ENCODE data around the gene CHST14. TPM values are rescaled to one million over a fixed set of nuclear protein-coding genes. Genes with fewer than 3 reads are reported as not detected.

CHST14 gene
- total and polyA plus RNA-seq, 2 donors (not counting 1 experiment from before 2014, with no cell fraction given): 7.4 to 18.8 TPM

GRCh38 chr15:40454904-40455391 lies 15.8 kb upstream of the CHST14 start:
- Histone ChIP-seq H3K4me2 (ENCODE audit: extremely low read depth, insufficient read depth, low read length) (peak overlapping the region; percentile 73), H4K20me1 (ENCODE audit: control insufficient read depth, extremely low read depth, insufficient read depth, low read length) (no peaks in the 10 kb centered on the region), H3K4me1 (ENCODE audit: control insufficient read depth, extremely low read depth, insufficient read depth, low read length) (peaks cover 11% of the 10 kb centered on the region), H3K27me3 (ENCODE audit: control insufficient read depth, insufficient read depth, low read length) (no peaks in the 10 kb centered on the region), H2AFZ (ENCODE audit: low read length) (no peak overlapping the region), H3K9ac (ENCODE audit: insufficient read depth, low read length) (no peak overlapping the region), H3K36me3 (ENCODE audit: control insufficient read depth, insufficient read depth, low read length) (peaks cover 4% of the 10 kb centered on the region), H3K9me3 (ENCODE audit: control insufficient read depth, insufficient read depth, low read depth, low read length) (no peaks in the 10 kb centered on the region), H3K4me3 (replicated peaks in 1 of 4; ENCODE audit: control extremely low read depth in 1 of 4, insufficient read depth in 1 of 4, low read depth in 3 of 4, low read length in 4 of 4) (no peak overlapping the region), H3K27ac (ENCODE audit: insufficient read depth, low read length) (no peak overlapping the region), H3K79me2 (ENCODE audit: control insufficient read depth, insufficient read depth, low read length) (peaks cover 7% of the 10 kb centered on the region)
- TF ChIP-seq CTCF (conservative IDR thresholded peaks at IDR 0.05 in 1 of 2, IDR thresholded peaks at IDR 0.05 in 1 of 2; ENCODE audit: low read depth in 1 of 2, low read length in 2 of 2) (no peak), EZH2 (IDR thresholded peaks at IDR 0.05; ENCODE audit: low read length, missing control alignments) (no peak)
- DNase-seq (ENCODE audit: low read depth in 2 of 2): peak; percentile 38 to 63

- DNase-seq (ENCODE audit: low read depth in 2 of 2): no peak
- H3K36me3 ChIP-seq (ENCODE audit: control insufficient read depth, insufficient read depth, low read length): peaks cover 4% of the 10 kb centered on the region
- H3K4me2 ChIP-seq (ENCODE audit: extremely low read depth, insufficient read depth, low read length): no peak overlapping the region
- no peaks in the 10 kb centered on the region for H4K20me1 ChIP-seq (ENCODE audit: control insufficient read depth, extremely low read depth, insufficient read depth, low read length)
- H3K27me3 ChIP-seq (ENCODE audit: control insufficient read depth, insufficient read depth, low read length): no peaks in the 10 kb centered on the region
- H2AFZ ChIP-seq (ENCODE audit: low read length): no peak overlapping the region
- H3K4me1 ChIP-seq (ENCODE audit: control insufficient read depth, extremely low read depth, insufficient read depth, low read length): peaks cover 11% of the 10 kb centered on the region
- peaks cover 7% of the 10 kb centered on the region for H3K79me2 ChIP-seq (ENCODE audit: control insufficient read depth, insufficient read depth, low read length)
- H3K27ac ChIP-seq (ENCODE audit: insufficient read depth, low read length): no peak overlapping the region
- H3K9me3 ChIP-seq (ENCODE audit: control insufficient read depth, insufficient read depth, low read depth, low read length): no peaks in the 10 kb centered on the region
- no peak for TF ChIP-seq EZH2 (IDR thresholded peaks at IDR 0.05; ENCODE audit: low read length, missing control alignments)
- no peak for TF ChIP-seq CTCF (conservative IDR thresholded peaks at IDR 0.05 in 1 of 2, IDR thresholded peaks at IDR 0.05 in 1 of 2; ENCODE audit: low read depth in 1 of 2, low read length in 2 of 2)
- no peak overlapping the region for H3K4me3 ChIP-seq (replicated peaks in 1 of 4; ENCODE audit: control extremely low read depth in 1 of 4, insufficient read depth in 1 of 4, low read depth in 3 of 4, low read length in 4 of 4)
- no peak overlapping the region for H3K9ac ChIP-seq (ENCODE audit: insufficient read depth, low read length)
These were observed 14.5 kb upstream of the CHST14 start for GRCh38 chr15:40456299-40456712.

- DNase-seq (ENCODE audit: low read depth in 2 of 2): no peak
- peaks cover 4% of the 10 kb centered on the region for H3K36me3 ChIP-seq (ENCODE audit: control insufficient read depth, insufficient read depth, low read length)
- H3K4me3 ChIP-seq (replicated peaks in 1 of 4; ENCODE audit: control extremely low read depth in 1 of 4, insufficient read depth in 1 of 4, low read depth in 3 of 4, low read length in 4 of 4): no peak overlapping the region
- H3K27me3 ChIP-seq (ENCODE audit: control insufficient read depth, insufficient read depth, low read length): no peaks in the 10 kb centered on the region
- H4K20me1 ChIP-seq (ENCODE audit: control insufficient read depth, extremely low read depth, insufficient read depth, low read length): no peaks in the 10 kb centered on the region
- no peaks in the 10 kb centered on the region for H3K9me3 ChIP-seq (ENCODE audit: control insufficient read depth, insufficient read depth, low read depth, low read length)
- peaks cover 11% of the 10 kb centered on the region for H3K4me1 ChIP-seq (ENCODE audit: control insufficient read depth, extremely low read depth, insufficient read depth, low read length)
- peaks cover 7% of the 10 kb centered on the region for H3K79me2 ChIP-seq (ENCODE audit: control insufficient read depth, insufficient read depth, low read length)
- H3K9ac ChIP-seq (ENCODE audit: insufficient read depth, low read length): no peak overlapping the region
- TF ChIP-seq CTCF (conservative IDR thresholded peaks at IDR 0.05 in 1 of 2, IDR thresholded peaks at IDR 0.05 in 1 of 2; ENCODE audit: low read depth in 1 of 2, low read length in 2 of 2): no peak
- no peak for TF ChIP-seq EZH2 (IDR thresholded peaks at IDR 0.05; ENCODE audit: low read length, missing control alignments)
- H2AFZ ChIP-seq (ENCODE audit: low read length): no peak overlapping the region
- no peak overlapping the region for H3K4me2 ChIP-seq (ENCODE audit: extremely low read depth, insufficient read depth, low read length)
- no peak overlapping the region for H3K27ac ChIP-seq (ENCODE audit: insufficient read depth, low read length)
These were observed 14.0 kb upstream of the CHST14 start for GRCh38 chr15:40456738-40457137.

Data from fibroblast of lung (primary cell).